AG10803 (cell line): ENCODE data around the gene MICAL2.
A peak's percentile ranks its signal among the peaks of the same experiment; 100 is the strongest.

Source experiments
- DNase-seq: peaks from one replicate; pipeline ENCODE4 v3.0.0; 2010; ENCODE audit warnings: low read depth
- H3K4me3 ChIP-seq: 2 replicates; pipeline ENCODE4 v1.5.1; 2011; ENCODE audit warnings: mild to moderate bottlenecking, low read length, control low read depth
- CTCF ChIP-seq: conservative IDR thresholded peaks from 2 replicates; pipeline ENCODE4 v1.5.1; 2011; ENCODE audit warnings: mild to moderate bottlenecking, low read length, control low read depth, inconsistent platforms

MICAL2 gene

GRCh38 chr11:12183827-12184620 is 73.6 kb downstream of the MICAL2 start:
- H3K4me3 ChIP-seq = no peak overlapping the region
- TF ChIP-seq CTCF = no peak
- no peak for DNase-seq

- no peak overlapping the region for H3K4me3 ChIP-seq
- TF ChIP-seq CTCF = no peak
- DNase-seq = peak; percentile 47
Measured at GRCh38 chr11:12184699-12185098, 74.3 kb downstream of the MICAL2 start.

- TF ChIP-seq CTCF = no peak
- DNase-seq = no peak
- no peak overlapping the region for H3K4me3 ChIP-seq
Measured at GRCh38 chr11:12185106-12185690, 74.8 kb downstream of the MICAL2 start.

- no peak overlapping the region for H3K4me3 ChIP-seq
- DNase-seq = no peak
- no peak for TF ChIP-seq CTCF
Measured at GRCh38 chr11:12185914-12186313, 75.5 kb downstream of the MICAL2 start.

GRCh38 chr11:12186701-12187100 is 76.3 kb downstream of the MICAL2 start:
- no peak overlapping the region for H3K4me3 ChIP-seq
- no peak for DNase-seq
- no peak for TF ChIP-seq CTCF

- no peak overlapping the region for H3K4me3 ChIP-seq
- no peak for TF ChIP-seq CTCF
- DNase-seq = no peak
Measured at GRCh38 chr11:12187399-12187798, 77.0 kb downstream of the MICAL2 start.
